Naive B cell (primary cell): Measurements from ENCODE around the gene KIF3A. TPM values are rescaled to one million over a fixed set of nuclear protein-coding genes. Genes with fewer than 3 reads are reported as not detected.
A peak's percentile ranks its signal among the peaks of the same experiment; 100 is the strongest.

Experiments used
- ATAC-seq, 2 donors: fragments of 150-1000 bp; cut with Tn5 transposase; 2 replicates each; pipeline ENCODE4 v1.10.0; 2021; ENCODE audit warnings: low read depth in 2 of 2, mild to moderate bottlenecking in 2 of 2, moderate library complexity in 2 of 2
- DNase-seq: peaks from one replicate; pipeline ENCODE4 v3.0.0; 2022
- H3K27ac Mint-ChIP-seq, 6 donors: one replicate each; pipeline ENCODE4 v1.8.0; 2020 to 2022; ENCODE audit warnings: mild to moderate bottlenecking in 6 of 6, mixed read lengths in 6 of 6, moderate library complexity in 5 of 6, inconsistent platforms in 2 of 6
- H3K27me3 Mint-ChIP-seq, 3 donors: one replicate each; pipeline ENCODE4 v1.8.0; 2021 to 2022; ENCODE audit warnings: mixed read lengths in 3 of 3, mild to moderate bottlenecking in 1 of 3
- H3K36me3 Mint-ChIP-seq, 2 donors: one replicate each; pipeline ENCODE4 v1.8.0; 2020 to 2022; ENCODE audit warnings: mixed read lengths in 2 of 2, inconsistent platforms in 1 of 2, mild to moderate bottlenecking in 1 of 2
- H3K4me1 Mint-ChIP-seq, 3 donors: one replicate each; pipeline ENCODE4 v1.8.0; 2020 to 2022; ENCODE audit warnings: mixed read lengths in 3 of 3, inconsistent platforms in 1 of 3, mild to moderate bottlenecking in 1 of 3, moderate library complexity in 1 of 3
- H3K4me3 Mint-ChIP-seq, 8 donors: one replicate each; pipeline ENCODE4 v1.8.0; 2020 to 2022; ENCODE audit warnings: mild to moderate bottlenecking in 8 of 8, mixed read lengths in 8 of 8, moderate library complexity in 8 of 8, inconsistent platforms in 2 of 8
- H3K9me3 Mint-ChIP-seq, 7 donors: one replicate each; pipeline ENCODE4 v1.8.0; 2020 to 2022; ENCODE audit warnings: mixed read lengths in 7 of 7, mild to moderate bottlenecking in 5 of 7, inconsistent platforms in 2 of 7, moderate library complexity in 1 of 7
- polyA plus RNA-seq, 6 donors: library from polyadenylated mRNA; unstranded; fragments of 300-500 nt; fragmentation: Illumina TruSeq; gene quantifications; one replicate each; pipeline ENCODE4 v1.2.3, GENCODE V29; 2021; ENCODE audit warnings: low read depth in 6 of 6

The KIF3A gene
- polyA plus RNA-seq, 6 donors from 2014 or later, result 4.3 to 10.2 (median 7.3) TPM

- no peak overlapping the region for H3K4me3 Mint-ChIP-seq
- no peak overlapping the region for H3K27ac Mint-ChIP-seq
- H3K9me3 Mint-ChIP-seq, result no peaks in the 10 kb centered on the region
- ATAC-seq (no peak), DNase-seq (no peak)
- H3K36me3 Mint-ChIP-seq, result no peaks in the 10 kb centered on the region
- no peaks in the 10 kb centered on the region for H3K4me1 Mint-ChIP-seq
- H3K27me3 Mint-ChIP-seq, result peaks cover 6 to 30% (median 9%) of the 10 kb centered on the region in 3 donors
These were observed 19.2 kb upstream of the KIF3A start for GRCh38 chr5:132756542-132756941.

GRCh38 chr5:132754947-132755346 is 17.6 kb upstream of the KIF3A start:
- DNase-seq (no peak), ATAC-seq (no peak)
- no peak overlapping the region for H3K4me3 Mint-ChIP-seq
- H3K27me3 Mint-ChIP-seq, result peaks cover 9 to 30% (median 16%) of the 10 kb centered on the region in 3 donors
- no peaks in the 10 kb centered on the region for H3K36me3 Mint-ChIP-seq
- H3K27ac Mint-ChIP-seq, result no peak overlapping the region
- no peaks in the 10 kb centered on the region for H3K4me1 Mint-ChIP-seq
- H3K9me3 Mint-ChIP-seq, result no peaks in the 10 kb centered on the region

- H3K27ac Mint-ChIP-seq, result no peak overlapping the region
- H3K36me3 Mint-ChIP-seq, result no peaks in the 10 kb centered on the region
- ATAC-seq (no peak), DNase-seq (no peak)
- H3K27me3 Mint-ChIP-seq, result peaks cover 9 to 30% (median 23%) of the 10 kb centered on the region in 3 donors
- H3K4me1 Mint-ChIP-seq, result no peaks in the 10 kb centered on the region
- no peaks in the 10 kb centered on the region for H3K9me3 Mint-ChIP-seq
- no peak overlapping the region for H3K4me3 Mint-ChIP-seq
These were observed 16.8 kb upstream of the KIF3A start for GRCh38 chr5:132754111-132754510.

GRCh38 chr5:132753135-132753987 is 16.0 kb upstream of the KIF3A start:
- H3K4me3 Mint-ChIP-seq, result no peak overlapping the region
- DNase-seq (no peak), ATAC-seq (no peak)
- peaks cover 12 to 35% (median 23%) of the 10 kb centered on the region in 3 donors for H3K27me3 Mint-ChIP-seq
- H3K36me3 Mint-ChIP-seq, result no peaks in the 10 kb centered on the region
- H3K27ac Mint-ChIP-seq, result peak overlapping the region in 1 of 6 donors; percentile 22
- H3K4me1 Mint-ChIP-seq, result no peaks in the 10 kb centered on the region
- H3K9me3 Mint-ChIP-seq, result no peaks in the 10 kb centered on the region

- Mint-ChIP-seq H3K27me3 (peaks cover 15 to 40% (median 23%) of the 10 kb centered on the region in 3 donors), H3K27ac (peak overlapping the region in 2 of 6 donors; percentile 22 to 36), H3K36me3 (no peaks in the 10 kb centered on the region), H3K4me3 (no peak overlapping the region), H3K9me3 (no peaks in the 10 kb centered on the region), H3K4me1 (no peaks in the 10 kb centered on the region)
- DNase-seq (no peak), ATAC-seq (no peak)
These were observed 15.3 kb upstream of the KIF3A start for GRCh38 chr5:132752581-132753125.

- Mint-ChIP-seq H3K4me3 (no peak overlapping the region), H3K9me3 (no peaks in the 10 kb centered on the region), H3K4me1 (no peaks in the 10 kb centered on the region), H3K27me3 (peaks cover 15 to 40% (median 23%) of the 10 kb centered on the region in 3 donors), H3K27ac (peak overlapping the region in 1 of 6 donors; percentile 55), H3K36me3 (no peaks in the 10 kb centered on the region)
- DNase-seq, result no peak
- no peak for ATAC-seq
These were observed 14.7 kb upstream of the KIF3A start for GRCh38 chr5:132751971-132752580.

- no peak overlapping the region for H3K27ac Mint-ChIP-seq
- H3K9me3 Mint-ChIP-seq, result no peaks in the 10 kb centered on the region
- no peaks in the 10 kb centered on the region for H3K36me3 Mint-ChIP-seq
- DNase-seq, result no peak
- no peak overlapping the region for H3K4me3 Mint-ChIP-seq
- H3K4me1 Mint-ChIP-seq, result peaks cover 0 to 2% (median 0%) of the 10 kb centered on the region in 3 donors
- ATAC-seq, result no peak
- H3K27me3 Mint-ChIP-seq, result peaks cover 17 to 40% (median 27%) of the 10 kb centered on the region in 3 donors
These were observed 14.1 kb upstream of the KIF3A start for GRCh38 chr5:132751444-132751843.

GRCh38 chr5:132750471-132751230 is 13.3 kb upstream of the KIF3A start:
- Mint-ChIP-seq H3K36me3 (no peaks in the 10 kb centered on the region), H3K27ac (peak overlapping the region in 1 of 6 donors; percentile 7), H3K9me3 (no peaks in the 10 kb centered on the region), H3K27me3 (peaks cover 24 to 47% (median 34%) of the 10 kb centered on the region in 3 donors), H3K4me1 (peaks cover 0 to 2% (median 0%) of the 10 kb centered on the region in 3 donors), H3K4me3 (no peak overlapping the region)
- DNase-seq, result no peak
- no peak for ATAC-seq

- Mint-ChIP-seq H3K27me3 (peaks cover 28 to 48% (median 38%) of the 10 kb centered on the region in 3 donors), H3K4me3 (peak overlapping the region in 2 of 8 donors; percentile 6 to 22), H3K27ac (no peak overlapping the region), H3K9me3 (peaks cover 0 to 2% (median 0%) of the 10 kb centered on the region in 7 donors), H3K36me3 (no peaks in the 10 kb centered on the region), H3K4me1 (peaks cover 0 to 2% (median 0%) of the 10 kb centered on the region in 3 donors)
- ATAC-seq, result no peak
- DNase-seq, result no peak
These were observed 12.2 kb upstream of the KIF3A start for GRCh38 chr5:132749506-132749905.

GRCh38 chr5:132748522-132749000 is 11.2 kb upstream of the KIF3A start:
- ATAC-seq, result no peak
- DNase-seq, result no peak
- Mint-ChIP-seq H3K4me3 (peak overlapping the region in 7 of 8 donors; percentile 48 to 80 (median 66)), H3K27ac (no peak overlapping the region), H3K27me3 (peaks cover 31 to 42% (median 41%) of the 10 kb centered on the region in 3 donors), H3K36me3 (no peaks in the 10 kb centered on the region), H3K9me3 (peaks cover 0 to 2% (median 0%) of the 10 kb centered on the region in 7 donors), H3K4me1 (peaks cover 0 to 2% (median 0%) of the 10 kb centered on the region in 3 donors)

GRCh38 chr5:132747616-132748440 is 10.5 kb upstream of the KIF3A start:
- DNase-seq, result no peak

GRCh38 chr5:132746954-132747615 is 9.7 kb upstream of the KIF3A start, which contains the start of gene CCNI2:
Gene CCNI2 (plus strand): TSS chr5:132747426. CDS start chr5:132747496, 70 bp downstream.
- peaks cover 0 to 2% (median 0%) of the 10 kb centered on the region in 3 donors for H3K4me1 Mint-ChIP-seq
- DNase-seq, result peak; percentile 29
- H3K27me3 Mint-ChIP-seq, result peaks cover 38 to 43% (median 43%) of the 10 kb centered on the region in 3 donors
- peak within 1 kb of the TSS in 7 of 8 donors; percentile 60 to 86 (median 73) for H3K4me3 Mint-ChIP-seq
- H3K9me3 Mint-ChIP-seq, result peaks cover 0 to 6% (median 2%) of the 10 kb centered on the region in 7 donors
- no peaks in the 10 kb centered on the region for H3K36me3 Mint-ChIP-seq
- ATAC-seq, result peak; percentile 70 to 75
- no peak within 1 kb of the TSS for H3K27ac Mint-ChIP-seq

More at GRCh38 chr5:132747616-132748440, 10.5 kb upstream of the KIF3A start:
- Mint-ChIP-seq H3K36me3 (no peaks in the 10 kb centered on the region), H3K27me3 (peaks cover 36 to 42% (median 38%) of the 10 kb centered on the region in 3 donors), H3K9me3 (peaks cover 0 to 4% (median 0%) of the 10 kb centered on the region in 7 donors), H3K27ac (no peak overlapping the region), H3K4me3 (peak overlapping the region in 7 of 8 donors; percentile 5 to 80 (median 66)), H3K4me1 (peaks cover 0 to 2% (median 0%) of the 10 kb centered on the region in 3 donors)
- peak; percentile 31 to 43 for ATAC-seq
